Activated naive CD8-positive, alpha-beta T cell treated with anti-CD3 and anti-CD28 coated beads for 36 hours (primary cell): ENCODE measurements around the gene MAVS. TPM values are rescaled to one million over a fixed set of nuclear protein-coding genes. Genes with fewer than 3 reads are reported as not detected.

ENCODE experiments used
- DNase-seq: peaks from one replicate; pipeline ENCODE4 v3.0.0; 2021
- H3K27ac Mint-ChIP-seq: one replicate; pipeline ENCODE4 v1.8.0; 2022; ENCODE audit warnings: mild to moderate bottlenecking, moderate library complexity, mixed read lengths
- H3K27me3 Mint-ChIP-seq: one replicate; pipeline ENCODE4 v1.8.0; 2022; ENCODE audit warnings: mild to moderate bottlenecking, mixed read lengths
- H3K36me3 Mint-ChIP-seq: one replicate; pipeline ENCODE4 v1.8.0; 2021; ENCODE audit warnings: mild to moderate bottlenecking, mixed read lengths
- H3K4me1 Mint-ChIP-seq: one replicate; pipeline ENCODE4 v1.8.0; 2021; ENCODE audit warnings: mixed read lengths
- H3K4me3 Mint-ChIP-seq: one replicate; pipeline ENCODE4 v1.8.0; 2022; ENCODE audit warnings: mild to moderate bottlenecking, moderate library complexity, mixed read lengths
- H3K9me3 Mint-ChIP-seq: one replicate; pipeline ENCODE4 v1.8.0; 2022; ENCODE audit warnings: mixed read lengths
- total RNA-seq, 2 experiments: library from RNA; stranded (reverse); gene quantifications; one replicate each; pipeline ENCODE4 v1.2.3, GENCODE V29; 2021

Gene MAVS
- total RNA-seq, 2 experiments from 2014 or later = 21.2 to 21.6 TPM

DNA sequence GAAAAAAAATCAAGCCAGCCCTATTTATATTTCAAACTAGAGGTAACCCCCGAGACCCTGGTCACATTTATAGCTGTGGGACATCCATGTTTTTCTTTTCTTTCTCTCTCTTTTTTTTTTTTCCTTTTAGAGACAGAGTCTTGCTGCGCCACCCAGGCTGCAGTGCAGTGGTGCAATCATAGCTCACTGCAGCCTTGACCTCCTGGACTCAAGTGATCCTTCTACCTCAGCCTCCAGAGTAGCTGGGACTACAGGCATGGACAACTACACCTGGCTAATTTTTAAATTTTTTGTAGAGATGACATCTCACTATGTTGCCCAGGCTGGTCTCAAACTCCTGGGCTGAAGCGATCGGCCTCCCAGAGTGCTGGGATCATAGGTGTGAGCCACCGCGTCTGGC is 12.1 kb downstream of the MAVS start:
- H3K4me1 Mint-ChIP-seq = peaks cover 4% of the 10 kb centered on the region
- H3K27me3 Mint-ChIP-seq = no peaks in the 10 kb centered on the region
- H3K9me3 Mint-ChIP-seq = no peaks in the 10 kb centered on the region
- no peak overlapping the region for H3K4me3 Mint-ChIP-seq
- H3K36me3 Mint-ChIP-seq = peaks cover 32% of the 10 kb centered on the region
- no peak overlapping the region for H3K27ac Mint-ChIP-seq
- DNase-seq = no peak

DNA sequence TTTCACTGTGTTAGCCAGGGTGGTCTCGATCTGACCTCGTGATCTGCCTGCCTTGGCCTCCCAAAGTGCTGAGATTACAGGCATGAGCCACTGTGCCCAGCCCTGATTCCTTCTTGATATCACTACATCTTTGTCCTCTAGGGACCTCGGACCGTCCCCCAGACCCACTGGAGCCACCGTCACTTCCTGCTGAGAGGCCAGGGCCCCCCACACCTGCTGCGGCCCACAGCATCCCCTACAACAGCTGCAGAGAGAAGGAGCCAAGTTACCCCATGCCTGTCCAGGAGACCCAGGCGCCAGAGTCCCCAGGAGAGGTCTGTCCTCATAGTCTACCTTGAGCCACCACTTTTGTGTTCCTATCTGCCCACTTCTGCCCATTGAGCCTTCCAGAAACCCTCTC is 14.6 kb downstream of the MAVS start:
- Mint-ChIP-seq H3K4me1 (no peaks in the 10 kb centered on the region), H3K9me3 (no peaks in the 10 kb centered on the region), H3K4me3 (no peak overlapping the region), H3K36me3 (peaks cover 22% of the 10 kb centered on the region), H3K27ac (no peak overlapping the region), H3K27me3 (no peaks in the 10 kb centered on the region)
- no peak for DNase-seq

- Mint-ChIP-seq H3K9me3 (no peaks in the 10 kb centered on the region), H3K4me3 (no peak overlapping the region), H3K27me3 (no peaks in the 10 kb centered on the region), H3K27ac (no peak overlapping the region), H3K4me1 (no peaks in the 10 kb centered on the region), H3K36me3 (peaks cover 25% of the 10 kb centered on the region)
- DNase-seq = no peak
Measured at GRCh38 chr20:3862333-3862732, 15.7 kb downstream of the MAVS start.

DNA sequence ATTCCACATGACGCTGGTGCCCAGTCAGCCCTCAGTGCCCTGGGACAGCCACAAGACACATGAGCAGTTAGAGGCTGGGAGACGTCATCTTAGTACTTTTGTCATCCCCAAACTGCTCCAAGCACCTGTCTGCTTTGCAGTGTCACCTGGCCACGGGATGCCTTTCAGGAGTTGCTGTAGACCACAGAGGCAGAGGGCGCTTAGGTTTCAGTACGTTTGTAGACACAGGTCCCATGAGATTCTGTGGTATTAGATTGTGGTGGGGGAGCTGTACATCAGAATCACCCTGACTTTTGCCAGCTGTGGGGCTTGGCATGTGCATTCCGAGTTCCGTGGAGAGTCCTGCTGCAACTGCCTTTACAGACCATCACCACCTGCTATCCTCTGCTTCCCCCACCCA is 16.7 kb downstream of the MAVS start:
- Mint-ChIP-seq H3K36me3 (peaks cover 23% of the 10 kb centered on the region), H3K4me1 (no peaks in the 10 kb centered on the region), H3K27ac (no peak overlapping the region), H3K9me3 (no peaks in the 10 kb centered on the region), H3K27me3 (no peaks in the 10 kb centered on the region), H3K4me3 (no peak overlapping the region)
- no peak for DNase-seq

GRCh38 chr20:3864518-3864917 is 17.9 kb downstream of the MAVS start:
- H3K9me3 Mint-ChIP-seq = no peaks in the 10 kb centered on the region

GRCh38 chr20:3865152-3865886 is 18.7 kb downstream of the MAVS start:
- Mint-ChIP-seq H3K9me3 (no peaks in the 10 kb centered on the region), H3K4me3 (no peak overlapping the region), H3K4me1 (no peaks in the 10 kb centered on the region), H3K27me3 (no peaks in the 10 kb centered on the region), H3K27ac (no peak overlapping the region), H3K36me3 (peaks cover 23% of the 10 kb centered on the region)
- DNase-seq = no peak

More at GRCh38 chr20:3864518-3864917, 17.9 kb downstream of the MAVS start:
- no peak for DNase-seq
- H3K4me3 Mint-ChIP-seq = no peak overlapping the region
- H3K27ac Mint-ChIP-seq = no peak overlapping the region
- peaks cover 23% of the 10 kb centered on the region for H3K36me3 Mint-ChIP-seq
- H3K4me1 Mint-ChIP-seq = no peaks in the 10 kb centered on the region
- no peaks in the 10 kb centered on the region for H3K27me3 Mint-ChIP-seq

DNA sequence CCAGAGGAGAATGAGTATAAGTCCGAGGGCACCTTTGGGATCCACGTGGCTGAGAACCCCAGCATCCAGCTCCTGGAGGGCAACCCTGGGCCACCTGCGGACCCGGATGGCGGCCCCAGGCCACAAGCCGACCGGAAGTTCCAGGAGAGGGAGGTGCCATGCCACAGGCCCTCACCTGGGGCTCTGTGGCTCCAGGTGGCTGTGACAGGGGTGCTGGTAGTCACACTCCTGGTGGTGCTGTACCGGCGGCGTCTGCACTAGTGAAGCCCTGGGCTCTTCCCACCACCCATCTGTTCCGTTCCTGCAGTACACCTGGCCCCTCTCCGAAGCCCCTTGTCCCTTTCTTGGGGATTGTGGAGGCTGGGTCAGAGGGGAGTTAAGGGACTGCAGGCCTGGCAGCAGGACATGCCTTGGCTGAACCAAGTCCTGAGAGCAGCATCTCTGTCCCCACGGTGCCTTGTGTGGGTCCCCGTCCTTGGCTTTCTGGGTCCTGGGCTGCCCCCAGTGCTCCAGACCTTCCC is 19.3 kb downstream of the MAVS start:
- Mint-ChIP-seq H3K4me1 (no peaks in the 10 kb centered on the region), H3K27me3 (no peaks in the 10 kb centered on the region), H3K36me3 (peaks cover 22% of the 10 kb centered on the region), H3K27ac (no peak overlapping the region), H3K9me3 (no peaks in the 10 kb centered on the region), H3K4me3 (no peak overlapping the region)
- DNase-seq = no peak

DNA sequence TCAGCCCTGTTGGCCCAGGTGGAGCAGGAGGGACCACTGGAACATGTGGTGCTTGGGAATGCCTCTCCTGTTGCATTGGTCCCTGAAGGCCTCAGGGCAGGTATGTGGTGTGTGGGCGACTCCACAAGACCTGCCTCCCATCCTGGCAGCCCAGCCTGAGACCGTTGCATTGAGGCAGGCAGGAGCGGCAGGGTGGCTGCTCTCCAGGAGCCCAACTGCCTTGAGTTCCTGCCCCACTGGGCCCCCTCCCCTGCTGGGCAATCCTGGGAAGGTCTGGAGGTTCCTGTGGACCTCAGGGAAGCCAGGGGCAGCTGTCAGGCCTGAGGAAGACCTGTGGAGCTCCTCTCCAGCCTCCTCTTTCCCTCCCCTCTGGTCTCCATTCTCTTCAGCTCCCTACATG is 19.8 kb downstream of the MAVS start:
- Mint-ChIP-seq H3K27me3 (no peaks in the 10 kb centered on the region), H3K9me3 (no peaks in the 10 kb centered on the region), H3K4me1 (no peaks in the 10 kb centered on the region), H3K4me3 (no peak overlapping the region), H3K36me3 (peaks cover 17% of the 10 kb centered on the region), H3K27ac (peak overlapping the region; percentile 31)
- DNase-seq = no peak

DNA sequence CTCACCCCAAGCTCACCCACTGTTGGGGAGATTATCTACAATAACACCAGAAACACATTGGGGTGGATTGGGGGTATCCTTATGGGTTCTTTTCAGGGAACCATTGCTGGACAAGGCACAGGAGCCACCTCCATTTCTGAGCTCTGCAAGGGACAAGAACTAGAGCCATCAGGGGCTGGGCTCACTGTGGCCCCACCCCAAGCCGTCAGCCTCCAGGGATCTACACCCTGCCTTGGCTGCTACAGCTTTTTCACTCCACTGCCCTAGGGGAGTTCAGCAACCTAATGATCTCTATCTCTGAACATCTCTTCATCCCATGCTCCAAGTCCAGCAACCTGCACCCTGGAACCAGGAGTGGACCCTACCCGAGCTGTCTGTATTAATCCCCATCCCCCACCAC is 21.2 kb downstream of the MAVS start:
- Mint-ChIP-seq H3K9me3 (no peaks in the 10 kb centered on the region), H3K27ac (no peak overlapping the region), H3K4me3 (no peak overlapping the region), H3K27me3 (no peaks in the 10 kb centered on the region), H3K4me1 (no peaks in the 10 kb centered on the region), H3K36me3 (peaks cover 6% of the 10 kb centered on the region)
- DNase-seq = no peak

GRCh38 chr20:3869839-3870634 is 23.4 kb downstream of the MAVS start:
- Mint-ChIP-seq H3K27ac (peak overlapping the region; percentile 66), H3K4me1 (peaks cover 3% of the 10 kb centered on the region), H3K4me3 (no peak overlapping the region), H3K27me3 (no peaks in the 10 kb centered on the region), H3K36me3 (peaks cover 10% of the 10 kb centered on the region), H3K9me3 (no peaks in the 10 kb centered on the region)
- no peak for DNase-seq

DNA sequence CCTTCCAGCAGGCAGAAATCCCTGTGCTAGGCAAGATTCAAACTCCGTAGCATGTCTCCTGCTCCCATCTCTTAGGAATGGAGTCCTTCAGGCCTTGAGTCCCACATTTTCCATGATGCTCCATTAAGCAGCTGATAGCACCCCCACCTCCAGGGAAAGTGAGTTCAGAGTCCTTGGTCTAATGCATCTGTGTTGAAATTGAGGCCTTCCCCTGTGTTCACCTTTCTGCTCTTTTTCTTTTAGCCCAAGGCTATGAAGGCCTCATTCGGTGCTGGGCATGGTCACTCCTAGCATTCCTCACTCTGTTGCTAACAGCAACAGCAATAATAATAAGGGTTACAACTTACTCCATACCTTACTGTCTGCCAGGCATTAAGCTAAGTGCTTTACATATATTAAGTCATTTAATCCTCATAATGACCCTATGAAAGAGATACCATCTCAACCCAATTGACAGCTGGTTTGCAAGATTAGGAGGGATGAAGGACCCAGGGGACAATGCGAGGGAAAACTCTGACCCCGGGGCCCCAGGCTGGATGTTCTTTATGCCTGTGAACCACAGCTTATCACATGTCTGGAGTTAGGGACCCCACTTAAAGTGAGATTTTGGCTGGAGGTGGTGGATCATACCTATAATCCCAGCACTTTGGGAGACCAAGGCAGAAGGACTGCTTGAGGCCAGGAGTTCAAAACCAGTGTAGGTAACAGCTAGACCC is 25.1 kb downstream of the MAVS start:
- no peak overlapping the region for H3K4me3 Mint-ChIP-seq
- no peak for DNase-seq
- peaks cover 5% of the 10 kb centered on the region for H3K4me1 Mint-ChIP-seq
- no peak overlapping the region for H3K27ac Mint-ChIP-seq
- peaks cover 9% of the 10 kb centered on the region for H3K36me3 Mint-ChIP-seq
- no peaks in the 10 kb centered on the region for H3K9me3 Mint-ChIP-seq
- no peaks in the 10 kb centered on the region for H3K27me3 Mint-ChIP-seq

GRCh38 chr20:3873507-3873906 is 26.9 kb downstream of the MAVS start:
- Mint-ChIP-seq H3K27ac (no peak overlapping the region), H3K4me3 (no peak overlapping the region), H3K27me3 (no peaks in the 10 kb centered on the region), H3K4me1 (peaks cover 5% of the 10 kb centered on the region), H3K36me3 (peaks cover 7% of the 10 kb centered on the region), H3K9me3 (no peaks in the 10 kb centered on the region)
- DNase-seq = no peak

GRCh38 chr20:3874194-3874844 is 27.7 kb downstream of the MAVS start:
- no peak for DNase-seq
- H3K27ac Mint-ChIP-seq = peak overlapping the region; percentile 3
- peaks cover 5% of the 10 kb centered on the region for H3K4me1 Mint-ChIP-seq
- no peak overlapping the region for H3K4me3 Mint-ChIP-seq
- H3K36me3 Mint-ChIP-seq = peaks cover 7% of the 10 kb centered on the region
- H3K9me3 Mint-ChIP-seq = no peaks in the 10 kb centered on the region
- H3K27me3 Mint-ChIP-seq = no peaks in the 10 kb centered on the region

DNA sequence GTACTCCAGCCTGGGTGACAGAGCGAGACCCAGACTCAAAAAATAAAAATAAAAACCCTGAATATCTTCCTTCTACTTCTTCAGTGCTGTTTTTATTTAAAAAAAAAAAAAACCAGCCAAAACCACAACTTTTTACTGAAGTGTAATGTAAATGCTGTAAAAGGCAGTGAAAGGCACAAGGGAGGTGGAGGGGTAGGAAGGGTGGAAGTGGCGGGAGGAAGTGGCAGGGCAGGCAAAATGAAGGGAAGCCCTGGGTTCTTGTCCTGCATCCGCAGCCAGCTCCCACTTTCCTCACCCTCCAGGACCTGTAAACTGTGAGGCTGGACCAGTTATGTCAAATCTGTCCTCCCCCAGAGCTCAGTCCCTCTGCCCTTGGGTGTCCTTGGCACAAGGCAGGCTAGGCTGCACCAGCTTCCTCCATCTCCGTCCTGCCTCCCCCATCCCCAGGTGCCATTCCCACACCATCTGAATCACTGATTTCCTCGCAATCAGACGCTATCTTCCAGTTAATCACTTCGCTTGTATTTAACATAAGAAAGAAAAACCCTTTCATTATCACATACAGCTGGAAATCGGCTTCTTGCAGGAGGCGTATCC is 28.8 kb downstream of the MAVS start:
- H3K9me3 Mint-ChIP-seq = no peaks in the 10 kb centered on the region
- H3K36me3 Mint-ChIP-seq = peaks cover 7% of the 10 kb centered on the region
- no peak for DNase-seq
- H3K27ac Mint-ChIP-seq = no peak overlapping the region
- H3K27me3 Mint-ChIP-seq = no peaks in the 10 kb centered on the region
- peaks cover 5% of the 10 kb centered on the region for H3K4me1 Mint-ChIP-seq
- H3K4me3 Mint-ChIP-seq = no peak overlapping the region
